HG03342 (cell line): ENCODE measurements around the gene MACF1.
"Not testable (repeated sequence)": the region's sequence is repeated elsewhere in the genome, so short reads cannot be mapped to it uniquely, and the experiment has no call there.

Experiments
- ATAC-seq: cut with Tn5 transposase; IDR thresholded peaks from one replicate; pipeline ENCODE4 v1.9.1; 2021; ENCODE audit warnings: mild to moderate bottlenecking, moderate library complexity; ENCODE audit not compliant: unreplicated experiment

MACF1 gene

GRCh38 chr1:39507230-39507928 is 302.9 kb downstream of the MACF1 start:
- no peak for ATAC-seq

GRCh38 chr1:39508266-39508665 is 303.8 kb downstream of the MACF1 start:
- no peak for ATAC-seq

GRCh38 chr1:39508857-39509305 is 304.4 kb downstream of the MACF1 start:
- ATAC-seq: no peak

GRCh38 chr1:39509360-39510009 is 305.0 kb downstream of the MACF1 start:
- no peak for ATAC-seq

GRCh38 chr1:39510570-39511186 is 306.2 kb downstream of the MACF1 start:
- ATAC-seq: not testable (repeated sequence)

GRCh38 chr1:39511477-39511876 is 307.0 kb downstream of the MACF1 start:
- not testable (repeated sequence) for ATAC-seq

GRCh38 chr1:39512234-39512847 is 307.8 kb downstream of the MACF1 start:
- ATAC-seq: not testable (repeated sequence)

- ATAC-seq: not testable (repeated sequence)
Measured at GRCh38 chr1:39514710-39515124, 310.2 kb downstream of the MACF1 start.

GRCh38 chr1:39515131-39516086 is 310.9 kb downstream of the MACF1 start:
- ATAC-seq: not testable (repeated sequence)

- ATAC-seq: not testable (repeated sequence)
Measured at GRCh38 chr1:39516841-39517240, 312.3 kb downstream of the MACF1 start.

GRCh38 chr1:39517936-39518335 is 313.4 kb downstream of the MACF1 start:
- ATAC-seq: not testable (repeated sequence)

GRCh38 chr1:39519376-39519775 is 314.9 kb downstream of the MACF1 start:
- not testable (repeated sequence) for ATAC-seq

- ATAC-seq: not testable (repeated sequence)
Measured at GRCh38 chr1:39522221-39522620, 317.7 kb downstream of the MACF1 start.

GRCh38 chr1:39522661-39523567 is 318.4 kb downstream of the MACF1 start:
- no peak for ATAC-seq

GRCh38 chr1:39524171-39524570 is 319.7 kb downstream of the MACF1 start:
- ATAC-seq: no peak

GRCh38 chr1:39524591-39525365 is 320.3 kb downstream of the MACF1 start:
- no peak for ATAC-seq

- ATAC-seq: peak; percentile 86
Measured at GRCh38 chr1:39525366-39526165, 321.1 kb downstream of the MACF1 start.
